ENCODE measurements around the gene ARL4C.

The ARL4C gene

GRCh38 chr2:234476766-234477165 lies 20.1 kb downstream of the ARL4C start:
- peak; percentile 70 for DNase-seq (ENCODE audit: low read depth)
- TF ChIP-seq CTCF (IDR thresholded peaks at IDR 0.05; ENCODE audit: insufficient read depth, low read depth, low read length, missing control alignments) = peak; percentile 18
- no peak overlapping the region for H3K4me3 ChIP-seq (ENCODE audit: low read length)

- H3K4me3 ChIP-seq (ENCODE audit: low read length) = no peak overlapping the region
- TF ChIP-seq CTCF (IDR thresholded peaks at IDR 0.05; ENCODE audit: insufficient read depth, low read depth, low read length, missing control alignments) = no peak
- DNase-seq (ENCODE audit: low read depth) = no peak
Observed at GRCh38 chr2:234474654-234475053, 22.2 kb downstream of the ARL4C start.

- no peak for TF ChIP-seq CTCF (IDR thresholded peaks at IDR 0.05; ENCODE audit: insufficient read depth, low read depth, low read length, missing control alignments)
- no peak overlapping the region for H3K4me3 ChIP-seq (ENCODE audit: low read length)
- DNase-seq (ENCODE audit: low read depth) = no peak
Observed at GRCh38 chr2:234472155-234472554, 24.7 kb downstream of the ARL4C start.

GRCh38 chr2:234469972-234470371 lies 26.9 kb downstream of the ARL4C start:
- H3K4me3 ChIP-seq (ENCODE audit: low read length) = no peak overlapping the region
- TF ChIP-seq CTCF (IDR thresholded peaks at IDR 0.05; ENCODE audit: insufficient read depth, low read depth, low read length, missing control alignments) = no peak
- no peak for DNase-seq (ENCODE audit: low read depth)

GRCh38 chr2:234469251-234469845 lies 27.5 kb downstream of the ARL4C start:
- peak; percentile 57 for DNase-seq (ENCODE audit: low read depth)
- TF ChIP-seq CTCF (IDR thresholded peaks at IDR 0.05; ENCODE audit: insufficient read depth, low read depth, low read length, missing control alignments) = no peak
- no peak overlapping the region for H3K4me3 ChIP-seq (ENCODE audit: low read length)

DNA sequence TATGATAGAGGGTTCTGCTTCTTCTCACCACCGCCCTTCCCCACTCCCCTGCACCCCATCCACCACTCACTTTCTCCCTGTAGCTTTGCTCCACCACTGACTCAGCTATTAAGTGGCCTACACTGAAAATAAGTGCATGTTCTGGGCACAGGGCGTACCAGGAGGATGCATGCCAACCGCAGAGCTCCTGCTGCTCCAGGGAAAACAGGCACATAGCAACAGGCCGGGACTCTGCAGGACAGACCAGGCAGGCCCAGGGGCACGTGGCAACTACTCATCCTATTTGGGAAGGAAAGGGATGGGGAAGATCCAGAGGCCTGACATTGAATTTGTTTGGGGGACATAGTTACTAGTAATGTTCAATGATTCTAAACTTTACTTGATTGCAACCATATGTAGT lies 28.4 kb downstream of the ARL4C start:
- H3K4me3 ChIP-seq (ENCODE audit: low read length) = no peak overlapping the region
- no peak for TF ChIP-seq CTCF (IDR thresholded peaks at IDR 0.05; ENCODE audit: insufficient read depth, low read depth, low read length, missing control alignments)

GRCh38 chr2:234467289-234467688 lies 29.6 kb downstream of the ARL4C start:
- DNase-seq (ENCODE audit: low read depth) = peak; percentile 83
- TF ChIP-seq CTCF (IDR thresholded peaks at IDR 0.05; ENCODE audit: insufficient read depth, low read depth, low read length, missing control alignments) = no peak
- H3K4me3 ChIP-seq (ENCODE audit: low read length) = no peak overlapping the region

More for the DNA sequence above, 28.4 kb downstream of the ARL4C start:
- no peak for DNase-seq (ENCODE audit: low read depth)
